Medulla oblongata (tissue), 1 donor: ENCODE results near the gene ELOVL6.
"Not testable (repeated sequence)": the region's sequence is repeated elsewhere in the genome, so short reads cannot be mapped to it uniquely, and the experiment has no call there.

ENCODE experiments used
- DNase-seq: peaks from one replicate; pipeline ENCODE4 v3.0.0-alpha.2; 2015; ENCODE audit errors: extremely low spot score

The ELOVL6 gene

GRCh38 chr4:110198435-110199416 is at the start of gene ELOVL6:
TSS of gene ELOVL6 (minus strand) at chr4:110198615. CDS start at chr4:110198335, 280 bp downstream.
- DNase-seq, result peak; percentile 84

- no peak for DNase-seq
Observed at GRCh38 chr4:110248100-110248499, 49.7 kb upstream of the ELOVL6 start.

GRCh38 chr4:110247591-110247990 is 49.2 kb upstream of the ELOVL6 start:
- DNase-seq, result no peak

- no peak for DNase-seq
Observed at GRCh38 chr4:110245577-110245976, 47.2 kb upstream of the ELOVL6 start.

GRCh38 chr4:110236324-110236723 is 37.9 kb upstream of the ELOVL6 start:
- no peak for DNase-seq

- DNase-seq, result not testable (repeated sequence)
Observed at GRCh38 chr4:110233581-110233980, 35.2 kb upstream of the ELOVL6 start.

- no peak for DNase-seq
Observed at GRCh38 chr4:110231869-110232268, 33.5 kb upstream of the ELOVL6 start.

- no peak for DNase-seq
Observed at GRCh38 chr4:110229266-110229665, 30.9 kb upstream of the ELOVL6 start.

- no peak for DNase-seq
Observed at GRCh38 chr4:110224812-110225211, 26.4 kb upstream of the ELOVL6 start.

- DNase-seq, result no peak
Observed at GRCh38 chr4:110224142-110224541, 25.7 kb upstream of the ELOVL6 start.

GRCh38 chr4:110218935-110219334 is 20.5 kb upstream of the ELOVL6 start:
- DNase-seq, result not testable (repeated sequence)

GRCh38 chr4:110217181-110217580 is 18.8 kb upstream of the ELOVL6 start:
- not testable (repeated sequence) for DNase-seq

GRCh38 chr4:110216129-110216528 is 17.7 kb upstream of the ELOVL6 start:
- DNase-seq, result no peak

GRCh38 chr4:110211770-110212061 is 13.3 kb upstream of the ELOVL6 start:
- DNase-seq, result no peak

- DNase-seq, result peak; percentile 66
Observed at GRCh38 chr4:110211007-110211769, 12.8 kb upstream of the ELOVL6 start.

- no peak for DNase-seq
Observed at GRCh38 chr4:110208419-110208818, 10.0 kb upstream of the ELOVL6 start.

- no peak for DNase-seq
Observed at GRCh38 chr4:110207233-110207632, 8.8 kb upstream of the ELOVL6 start.

GRCh38 chr4:110202024-110202423 is 3.6 kb upstream of the ELOVL6 start:
- no peak for DNase-seq

GRCh38 chr4:110201502-110201901 is 3.1 kb upstream of the ELOVL6 start:
- no peak for DNase-seq

- DNase-seq, result no peak
Observed at GRCh38 chr4:110200689-110201088, 2.3 kb upstream of the ELOVL6 start.

GRCh38 chr4:110198049-110198434 is 373 bp downstream of the ELOVL6 start:
- DNase-seq, result peak; percentile 48

- DNase-seq, result peak; percentile 82
Observed at GRCh38 chr4:110197529-110198042, 829 bp downstream of the ELOVL6 start.
